ENCODE results near the gene LKAAEAR1.

LKAAEAR1 gene

GRCh38 chr20:64053841-64054661, 30.1 kb downstream of the LKAAEAR1 start:
- peak; percentile 41 for TF ChIP-seq CTCF (IDR thresholded peaks at IDR 0.05; ENCODE audit: control extremely low read depth, extremely low read depth, low read depth, missing control alignments)
- DNase-seq (ENCODE audit: extremely low spot score), result peak; percentile 62
- ChIA-PET POLR2A (interaction anchor here (0.5 to 1.2 kb wide), 2 partner anchors 18 to 152 kb away, joined by 3 read pairs; partner anchors contain the start of gene C20orf204), CTCF (interaction anchor here (0.9 to 7.8 kb wide), 10 partner anchors 9 to 517 kb away, joined by 3 to 69 read pairs (median 5); partner anchors contain the start of genes LKAAEAR1, PRPF6, PTK6 and SAMD10)

GRCh38 chr20:64052987-64053840, 31.0 kb downstream of the LKAAEAR1 start:
- CTCF ChIA-PET, result interaction anchor here (1.3 to 7.8 kb wide), 7 partner anchors 9 to 73 kb away, joined by 3 to 69 read pairs (median 7); partner anchors contain the start of genes LKAAEAR1, PRPF6, SAMD10 and TCEA2
- no peak for TF ChIP-seq CTCF (IDR thresholded peaks at IDR 0.05; ENCODE audit: control extremely low read depth, extremely low read depth, low read depth, missing control alignments)
- POLR2A ChIA-PET, result interaction anchor here (0.5 to 1.2 kb wide), 2 partner anchors 17 to 151 kb away, joined by 3 read pairs; partner anchors contain the start of gene C20orf204
- DNase-seq (ENCODE audit: extremely low spot score), result no peak

GRCh38 chr20:64052326-64052722, 31.9 kb downstream of the LKAAEAR1 start:
- CTCF ChIA-PET, result interaction anchor here (3.5 to 7.8 kb wide), 2 partner anchors 13 to 72 kb away, joined by 12 to 69 read pairs; partner anchors contain the start of genes PRPF6 and SAMD10
- TF ChIP-seq CTCF (IDR thresholded peaks at IDR 0.05; ENCODE audit: control extremely low read depth, extremely low read depth, low read depth, missing control alignments), result no peak
- POLR2A ChIA-PET, result no interaction called here
- no peak for DNase-seq (ENCODE audit: extremely low spot score)

- ChIA-PET CTCF (interaction anchor here (3.5 to 7.8 kb wide), 2 partner anchors 12 to 72 kb away, joined by 12 to 69 read pairs; partner anchors contain the start of genes PRPF6 and SAMD10), POLR2A (no interaction called here)
- no peak for DNase-seq (ENCODE audit: extremely low spot score)
- no peak for TF ChIP-seq CTCF (IDR thresholded peaks at IDR 0.05; ENCODE audit: control extremely low read depth, extremely low read depth, low read depth, missing control alignments)
Observed at GRCh38 chr20:64051561-64052325, 32.5 kb downstream of the LKAAEAR1 start.

GRCh38 chr20:64051033-64051452, 33.2 kb downstream of the LKAAEAR1 start:
- no peak for TF ChIP-seq CTCF (IDR thresholded peaks at IDR 0.05; ENCODE audit: control extremely low read depth, extremely low read depth, low read depth, missing control alignments)
- ChIA-PET CTCF (interaction anchor here (0.8 to 7.8 kb wide), 2 partner anchors 12 to 74 kb away, joined by 3 to 69 read pairs; no protein-coding TSS in a partner anchor), POLR2A (no interaction called here)
- DNase-seq (ENCODE audit: extremely low spot score), result no peak

All from GM10248 (cell line).